HG02840 (cell line): ENCODE results near the gene OR2W1.
A peak's percentile ranks its signal among the peaks of the same experiment; 100 is the strongest.

Experiments
- ATAC-seq: cut with Tn5 transposase; IDR thresholded peaks from one replicate; pipeline ENCODE4 v1.9.1; 2021; ENCODE audit warnings: mild to moderate bottlenecking, moderate library complexity, moderate number of reproducible peaks; ENCODE audit not compliant: unreplicated experiment, low FRiP score

The OR2W1 gene

GRCh38 chr6:29045075-29045474, at the start of gene OR2W1:
Gene OR2W1, minus strand, starts transcription at chr6:29045175. Its CDS starts 0 bp downstream, at chr6:29045175.
- no peak for ATAC-seq

GRCh38 chr6:29092957-29093356, 48.0 kb upstream of the OR2W1 start:
- no peak for ATAC-seq

- no peak for ATAC-seq
Measured at GRCh38 chr6:29087213-29087612, 42.2 kb upstream of the OR2W1 start, which contains the start of gene OR2B3. Gene OR2B3, minus strand, starts transcription at chr6:29087313. Its CDS starts 65 bp downstream, at chr6:29087248.

GRCh38 chr6:29082457-29082856, 37.5 kb upstream of the OR2W1 start:
- no peak for ATAC-seq

GRCh38 chr6:29081312-29081711, 36.3 kb upstream of the OR2W1 start:
- ATAC-seq, result no peak

GRCh38 chr6:29079203-29079602, 34.2 kb upstream of the OR2W1 start:
- ATAC-seq, result no peak

- no peak for ATAC-seq
Measured at GRCh38 chr6:29071831-29072723, 27.1 kb upstream of the OR2W1 start.

GRCh38 chr6:29051680-29052079, 6.7 kb upstream of the OR2W1 start:
- no peak for ATAC-seq

- no peak for ATAC-seq
Measured at GRCh38 chr6:29035951-29036350, 9.0 kb downstream of the OR2W1 start.

GRCh38 chr6:29028821-29029220, 16.2 kb downstream of the OR2W1 start:
- ATAC-seq, result no peak

- no peak for ATAC-seq
Measured at GRCh38 chr6:29025927-29026585, 18.9 kb downstream of the OR2W1 start.

GRCh38 chr6:29021434-29021833, 23.5 kb downstream of the OR2W1 start:
- ATAC-seq, result no peak

GRCh38 chr6:29019629-29020028, 25.3 kb downstream of the OR2W1 start:
- no peak for ATAC-seq

- no peak for ATAC-seq
Measured at GRCh38 chr6:29017428-29017802, 27.6 kb downstream of the OR2W1 start.

- peak; percentile 72 for ATAC-seq
Measured at GRCh38 chr6:29016559-29017427, 28.2 kb downstream of the OR2W1 start.

- ATAC-seq, result no peak
Measured at GRCh38 chr6:29014729-29015608, 30.0 kb downstream of the OR2W1 start.

GRCh38 chr6:29011276-29011734, 33.7 kb downstream of the OR2W1 start:
- ATAC-seq, result no peak

GRCh38 chr6:29009358-29009757, 35.6 kb downstream of the OR2W1 start:
- no peak for ATAC-seq

GRCh38 chr6:29008089-29008488, 36.9 kb downstream of the OR2W1 start:
- ATAC-seq, result no peak
